ENCODE results near the gene UBA1. TPM values are rescaled to one million over a fixed set of nuclear protein-coding genes. Genes with fewer than 3 reads are reported as not detected.

UBA1 gene
- 99.8 TPM for total RNA-seq
- polyA plus RNA-seq = 80.4 TPM
- long read RNA-seq, donor 1, partial matches to known transcripts = 0 of 2 reads
- long read RNA-seq, donor 1, other reads (novel, unspliced or antisense) = 0 of 2 reads
- long read RNA-seq, donor 2, transcript UBA1-201 (26 exons, 3,559 nt) = major isoform, 36 of 246 reads
- long read RNA-seq, donor 2, partial matches to known transcripts = 205 of 246 reads
- long read RNA-seq, donor 2, other reads (novel, unspliced or antisense) = 0 of 246 reads
- long read RNA-seq, donor 3, transcript UBA1-201 (26 exons, 3,559 nt) = major isoform, 17 of 113 reads
- long read RNA-seq, donor 3, partial matches to known transcripts = 90 of 113 reads
- long read RNA-seq, donor 3, other reads (novel, unspliced or antisense) = 0 of 113 reads
- long read RNA-seq, donor 4, partial matches to known transcripts = 30 of 37 reads
- long read RNA-seq, donor 4, other reads (novel, unspliced or antisense) = 0 of 37 reads
- long read RNA-seq, donor 5, transcript UBA1-201 (26 exons, 3,559 nt) = major isoform, 19 of 119 reads
- long read RNA-seq, donor 5, partial matches to known transcripts = 96 of 119 reads
- long read RNA-seq, donor 5, other reads (novel, unspliced or antisense) = 0 of 119 reads
- long read RNA-seq, donor 6, transcript UBA1-201 (26 exons, 3,559 nt) = major isoform, 13 of 67 reads
- long read RNA-seq, donor 6, partial matches to known transcripts = 53 of 67 reads
- long read RNA-seq, donor 6, other reads (novel, unspliced or antisense) = 0 of 67 reads
- long read RNA-seq, donor 7, partial matches to known transcripts = 31 of 36 reads
- long read RNA-seq, donor 7, other reads (novel, unspliced or antisense) = 0 of 36 reads
- long read RNA-seq, donor 8, transcript UBA1-201 (26 exons, 3,559 nt) = major isoform, 5 of 17 reads
- long read RNA-seq, donor 8, partial matches to known transcripts = 11 of 17 reads
- long read RNA-seq, donor 8, other reads (novel, unspliced or antisense) = 0 of 17 reads
- long read RNA-seq, donor 9, transcript UBA1-201 (26 exons, 3,559 nt) = major isoform, 5 of 29 reads
- long read RNA-seq, donor 9, partial matches to known transcripts = 24 of 29 reads
- long read RNA-seq, donor 9, other reads (novel, unspliced or antisense) = 0 of 29 reads
- long read RNA-seq, donor 10, partial matches to known transcripts = 20 of 26 reads
- long read RNA-seq, donor 10, other reads (novel, unspliced or antisense) = 0 of 26 reads

DNA sequence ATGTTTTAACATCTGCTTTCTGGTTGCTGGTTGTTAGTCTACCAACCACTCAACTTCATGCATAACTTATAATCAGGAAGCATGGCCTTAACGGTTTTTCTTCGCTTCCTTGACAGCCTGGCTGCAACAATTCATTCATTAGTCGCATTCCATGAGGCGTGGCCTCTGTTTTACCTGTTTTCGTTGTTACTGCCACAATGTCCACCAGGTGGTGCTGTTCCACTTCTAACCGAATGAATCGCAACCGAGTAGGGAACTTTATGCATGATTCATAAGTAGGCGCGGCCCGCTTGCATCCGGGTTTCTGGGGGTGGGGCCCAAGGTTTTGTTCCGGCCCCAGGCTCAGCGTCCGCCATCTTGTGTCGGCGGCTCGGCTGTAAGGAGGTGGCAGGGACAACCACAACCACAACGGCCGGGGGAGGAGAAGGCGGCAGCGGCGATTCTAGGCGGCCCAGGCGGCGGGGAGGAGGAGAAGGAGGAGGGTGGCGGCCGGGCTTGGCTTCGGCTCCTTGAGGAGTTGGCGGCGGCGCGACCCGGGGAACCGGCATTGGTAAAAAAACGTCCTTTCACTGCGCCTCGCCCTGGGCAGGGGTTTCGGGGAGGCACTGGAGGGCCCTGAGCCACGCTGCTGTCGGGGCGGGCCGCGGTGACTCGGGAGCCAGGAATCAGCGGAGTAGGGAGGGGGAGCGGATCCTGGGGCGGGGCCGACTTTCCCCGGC, at the start of gene UBA1:
TSS of gene UBA1 (plus strand) at position 355 of the 719 bp plus-strand sequence. CDS start 4,974 bp downstream, outside the sequence.
- under 1% methylated on average over 50 of the region's 50 CpGs for WGBS
- H3K36me3 ChIP-seq (ENCODE audit: control insufficient read depth in 2 of 2, insufficient read depth in 2 of 2, low read length in 1 of 2) = peaks cover 20 to 22% of the 10 kb centered on the region in 2 donors
- DNase-seq (ENCODE audit: low read depth in 6 of 9, low spot score in 9 of 9) = peak; percentile 87 to 99 (median 93)
- peak within 1 kb of the TSS; percentile 80 to 89 for H3K4me3 ChIP-seq (ENCODE audit: low read length in 2 of 2)
- H3K9me3 ChIP-seq (ENCODE audit: control insufficient read depth in 2 of 2, insufficient read depth in 1 of 2, low read length in 1 of 2) = peaks cover 0 to 4% of the 10 kb centered on the region in 2 donors
- H3K27ac ChIP-seq (ENCODE audit: low read depth in 1 of 2, low read length in 1 of 2) = peak within 1 kb of the TSS; percentile 90 to 92
- peaks cover 0 to 17% of the 10 kb centered on the region in 2 donors for H3K27me3 ChIP-seq (ENCODE audit: control insufficient read depth in 2 of 2, insufficient read depth in 1 of 2, low read length in 1 of 2)
- peaks cover 13 to 55% of the 10 kb centered on the region in 2 donors for H3K4me1 ChIP-seq (ENCODE audit: control insufficient read depth in 2 of 2, insufficient read depth in 2 of 2, low read length in 2 of 2)

DNA sequence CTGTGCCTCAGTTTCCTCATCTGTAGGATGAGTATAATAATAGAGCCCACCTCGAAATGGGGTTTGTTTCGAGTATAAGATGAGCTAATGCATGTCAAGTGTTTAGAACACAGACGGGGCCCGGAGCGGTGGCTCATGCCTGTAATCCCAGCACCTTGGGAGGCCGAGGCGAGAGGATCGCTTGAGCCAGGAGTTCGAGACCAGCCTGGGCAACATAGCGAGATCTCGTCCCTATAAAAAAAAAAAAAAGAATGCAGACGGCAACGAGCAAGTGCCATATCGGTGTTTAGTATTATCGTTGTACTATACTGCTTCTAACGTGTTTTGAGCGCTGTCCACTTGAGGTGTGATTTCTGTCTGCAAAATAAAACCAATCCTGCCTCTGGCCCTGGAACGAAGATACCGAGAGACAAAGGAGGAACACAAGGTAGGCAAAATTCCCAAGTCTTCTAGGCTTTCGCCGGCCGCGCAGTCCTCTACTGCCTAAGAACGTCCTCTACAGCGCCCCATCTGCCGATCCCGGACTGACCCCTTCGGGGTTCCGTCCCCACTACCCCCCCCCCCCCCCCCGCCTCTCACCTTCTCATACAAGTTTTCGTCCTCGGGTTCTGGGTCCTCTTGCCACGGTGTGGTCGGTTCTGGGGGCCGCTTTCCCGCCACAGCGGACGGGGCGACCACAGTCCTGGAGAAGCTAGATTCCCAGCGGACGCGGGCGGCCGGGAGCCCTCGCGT, 49.6 kb upstream of the UBA1 start:
- H3K27ac ChIP-seq (ENCODE audit: low read depth in 1 of 2, low read length in 1 of 2) = peak overlapping the region; percentile 95 to 98
- peaks cover 2 to 18% of the 10 kb centered on the region in 2 donors for H3K4me1 ChIP-seq (ENCODE audit: control insufficient read depth in 2 of 2, insufficient read depth in 2 of 2, low read length in 2 of 2)
- DNase-seq (ENCODE audit: low read depth in 6 of 9, low spot score in 9 of 9) = peak in 2 of 9 donors; percentile 30 to 56
- no peaks in the 10 kb centered on the region for H3K27me3 ChIP-seq (ENCODE audit: control insufficient read depth in 2 of 2, insufficient read depth in 1 of 2, low read length in 1 of 2)
- peaks cover 10 to 18% of the 10 kb centered on the region in 2 donors for H3K36me3 ChIP-seq (ENCODE audit: control insufficient read depth in 2 of 2, insufficient read depth in 2 of 2, low read length in 1 of 2)
- peaks cover 0 to 1% of the 10 kb centered on the region in 2 donors for H3K9me3 ChIP-seq (ENCODE audit: control insufficient read depth in 2 of 2, insufficient read depth in 1 of 2, low read length in 1 of 2)
- H3K4me3 ChIP-seq (ENCODE audit: low read length in 2 of 2) = peak overlapping the region; percentile 77 to 79
- WGBS = 5% methylated on average over 44 of the region's 46 CpGs

- Histone ChIP-seq H3K4me1 (ENCODE audit: control insufficient read depth in 2 of 2, insufficient read depth in 2 of 2, low read length in 2 of 2) (peaks cover 2 to 18% of the 10 kb centered on the region in 2 donors), H3K9me3 (ENCODE audit: control insufficient read depth in 2 of 2, insufficient read depth in 1 of 2, low read length in 1 of 2) (peaks cover 0 to 3% of the 10 kb centered on the region in 2 donors), H3K27me3 (ENCODE audit: control insufficient read depth in 2 of 2, insufficient read depth in 1 of 2, low read length in 1 of 2) (no peaks in the 10 kb centered on the region), H3K27ac (ENCODE audit: low read depth in 1 of 2, low read length in 1 of 2) (peak within 1 kb of the TSS; percentile 95 to 98), H3K4me3 (ENCODE audit: low read length in 2 of 2) (peak within 1 kb of the TSS; percentile 77 to 79), H3K36me3 (ENCODE audit: control insufficient read depth in 2 of 2, insufficient read depth in 2 of 2, low read length in 1 of 2) (peaks cover 13 to 20% of the 10 kb centered on the region in 2 donors)
- 0% methylated on average over 53 of the region's 54 CpGs for WGBS
- DNase-seq (ENCODE audit: low read depth in 6 of 9, low spot score in 9 of 9) = peak; percentile 55 to 92 (median 79)
Measured at GRCh38 chrX:47144626-47145394, 48.8 kb upstream of the UBA1 start, which contains the start of the genes NDUFB11 and RBM10. NDUFB11 (minus strand) TSS chrX:47144702; CDS start chrX:47144679, 23 bp downstream. RBM10 (plus strand) TSS chrX:47145221; CDS start chrX:47147482, 2,261 bp downstream.

- peaks cover 0 to 3% of the 10 kb centered on the region in 2 donors for H3K9me3 ChIP-seq (ENCODE audit: control insufficient read depth in 2 of 2, insufficient read depth in 1 of 2, low read length in 1 of 2)
- no peaks in the 10 kb centered on the region for H3K27me3 ChIP-seq (ENCODE audit: control insufficient read depth in 2 of 2, insufficient read depth in 1 of 2, low read length in 1 of 2)
- peaks cover 2 to 18% of the 10 kb centered on the region in 2 donors for H3K4me1 ChIP-seq (ENCODE audit: control insufficient read depth in 2 of 2, insufficient read depth in 2 of 2, low read length in 2 of 2)
- DNase-seq (ENCODE audit: low read depth in 6 of 9, low spot score in 9 of 9) = no peak
- peak overlapping the region; percentile 95 to 98 for H3K27ac ChIP-seq (ENCODE audit: low read depth in 1 of 2, low read length in 1 of 2)
- under 1% methylated on average over 39 of the region's 39 CpGs for WGBS
- H3K4me3 ChIP-seq (ENCODE audit: low read length in 2 of 2) = peak overlapping the region; percentile 77 to 79
- H3K36me3 ChIP-seq (ENCODE audit: control insufficient read depth in 2 of 2, insufficient read depth in 2 of 2, low read length in 1 of 2) = peaks cover 13 to 19% of the 10 kb centered on the region in 2 donors
Measured at GRCh38 chrX:47145395-47146120, 48.1 kb upstream of the UBA1 start.

- DNase-seq (ENCODE audit: low read depth in 6 of 9, low spot score in 9 of 9) = no peak
- Histone ChIP-seq H3K27ac (ENCODE audit: low read depth in 1 of 2, low read length in 1 of 2) (peak overlapping the region in 1 of 2 donors; percentile 19), H3K36me3 (ENCODE audit: control insufficient read depth in 2 of 2, insufficient read depth in 2 of 2, low read length in 1 of 2) (peaks cover 9 to 14% of the 10 kb centered on the region in 2 donors), H3K4me3 (ENCODE audit: low read length in 2 of 2) (peak overlapping the region; percentile 77 to 79), H3K9me3 (ENCODE audit: control insufficient read depth in 2 of 2, insufficient read depth in 1 of 2, low read length in 1 of 2) (peaks cover 0 to 3% of the 10 kb centered on the region in 2 donors), H3K27me3 (ENCODE audit: control insufficient read depth in 2 of 2, insufficient read depth in 1 of 2, low read length in 1 of 2) (no peaks in the 10 kb centered on the region), H3K4me1 (ENCODE audit: control insufficient read depth in 2 of 2, insufficient read depth in 2 of 2, low read length in 2 of 2) (peaks cover 2 to 18% of the 10 kb centered on the region in 2 donors)
- WGBS = 23% methylated on average over 10 of the region's 10 CpGs
Measured at GRCh38 chrX:47146121-47146935, 47.3 kb upstream of the UBA1 start.

DNA sequence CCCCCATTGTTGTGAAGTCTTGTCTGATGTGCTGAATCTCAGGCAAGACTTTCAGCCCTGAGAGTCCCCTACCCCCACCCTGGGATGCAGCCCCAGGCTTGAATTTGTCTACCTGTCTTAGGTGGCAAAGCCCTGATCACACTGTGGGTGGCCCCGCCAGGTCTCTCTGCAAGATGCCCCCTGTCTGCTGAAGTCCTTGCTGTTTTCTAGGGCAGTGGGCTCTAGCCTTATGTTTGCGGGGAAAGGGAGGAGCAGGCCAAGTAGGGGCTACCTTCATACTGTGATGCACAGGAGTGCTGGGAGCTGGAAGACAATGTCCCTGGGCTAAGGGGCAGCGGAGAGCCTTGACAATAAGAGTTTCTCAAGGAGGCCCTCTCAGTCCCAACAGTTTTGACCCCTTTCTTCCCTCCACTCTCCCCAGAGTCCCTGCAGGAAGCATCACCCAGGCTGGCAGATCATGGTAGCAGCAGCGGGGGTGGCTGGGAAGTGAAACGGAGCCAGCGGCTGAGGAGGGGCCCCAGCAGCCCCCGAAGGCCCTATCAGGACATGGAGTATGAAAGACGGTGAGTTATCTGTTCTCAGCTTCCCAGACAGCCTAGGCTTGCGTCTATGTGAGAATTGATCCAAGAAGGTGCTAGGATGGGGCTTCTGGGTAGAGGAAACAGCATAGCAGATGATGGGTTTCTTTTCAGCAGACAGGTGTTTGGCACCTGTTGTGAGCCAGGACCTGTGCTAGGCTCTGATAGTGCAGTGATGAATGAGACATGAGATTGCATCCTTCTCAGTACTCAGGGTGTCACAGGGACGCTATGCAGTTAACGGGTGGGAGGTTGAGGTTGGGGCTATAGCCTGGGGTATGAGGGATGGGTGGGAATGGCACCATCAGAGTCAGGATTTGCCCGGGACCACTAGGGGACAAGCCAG, 46.4 kb upstream of the UBA1 start:
- Histone ChIP-seq H3K4me1 (ENCODE audit: control insufficient read depth in 2 of 2, insufficient read depth in 2 of 2, low read length in 2 of 2) (peaks cover 2 to 18% of the 10 kb centered on the region in 2 donors), H3K4me3 (ENCODE audit: low read length in 2 of 2) (no peak overlapping the region), H3K9me3 (ENCODE audit: control insufficient read depth in 2 of 2, insufficient read depth in 1 of 2, low read length in 1 of 2) (peaks cover 0 to 3% of the 10 kb centered on the region in 2 donors), H3K36me3 (ENCODE audit: control insufficient read depth in 2 of 2, insufficient read depth in 2 of 2, low read length in 1 of 2) (peaks cover 6 to 14% of the 10 kb centered on the region in 2 donors), H3K27ac (ENCODE audit: low read depth in 1 of 2, low read length in 1 of 2) (no peak overlapping the region), H3K27me3 (ENCODE audit: control insufficient read depth in 2 of 2, insufficient read depth in 1 of 2, low read length in 1 of 2) (no peaks in the 10 kb centered on the region)
- DNase-seq (ENCODE audit: low read depth in 6 of 9, low spot score in 9 of 9) = no peak
- WGBS = 98% methylated on average over 12 of the region's 12 CpGs

Measured in thymus (tissue), 14 donors.